Aorta (tissue), 5 donors: ENCODE data around the gene PHC2. TPM values are rescaled to one million over a fixed set of nuclear protein-coding genes. Genes with fewer than 3 reads are reported as not detected.

Experiments used
- ATAC-seq: fragments of 200-7000 bp; cut with Tn5 transposase; one replicate; pipeline ENCODE4 v1.9.1; 2022; ENCODE audit warnings: moderate library complexity; ENCODE audit not compliant: low FRiP score
- DNase-seq, 2 donors: peaks; one replicate each; pipeline ENCODE4 v3.0.0-alpha.2; 2020
- H3K27ac ChIP-seq, 2 donors: one replicate each; pipeline ENCODE4 v1.5.1; 2013; ENCODE audit warnings: low read length in 2 of 2, mild to moderate bottlenecking in 2 of 2, moderate library complexity in 2 of 2, control low read depth in 1 of 2, inconsistent platforms in 1 of 2, low read depth in 1 of 2
- H3K27me3 ChIP-seq, 2 donors: one replicate each; pipeline ENCODE4 v1.6.1; 2013; ENCODE audit warnings: control low read depth in 1 of 2, low read length in 1 of 2, mild to moderate bottlenecking in 1 of 2, moderate library complexity in 1 of 2; ENCODE audit not compliant: insufficient read depth in 2 of 2, control insufficient read depth in 1 of 2
- H3K36me3 ChIP-seq, 2 donors: one replicate each; pipeline ENCODE4 v1.6.1; 2013; ENCODE audit warnings: control low read depth in 1 of 2, low read length in 1 of 2, mild to moderate bottlenecking in 1 of 2; ENCODE audit not compliant: insufficient read depth in 2 of 2, control insufficient read depth in 1 of 2
- H3K4me1 ChIP-seq, 2 donors: one replicate each; pipeline ENCODE4 v1.6.1; 2013; ENCODE audit warnings: low read length in 2 of 2, control low read depth in 1 of 2, mild to moderate bottlenecking in 1 of 2, moderate library complexity in 1 of 2; ENCODE audit not compliant: insufficient read depth in 2 of 2, control insufficient read depth in 1 of 2
- H3K4me3 ChIP-seq, 2 donors: one replicate each; pipeline ENCODE4 v1.5.1; 2013; ENCODE audit warnings: low read length in 2 of 2, control low read depth in 1 of 2, mild to moderate bottlenecking in 1 of 2
- H3K9me3 ChIP-seq: one replicate; pipeline ENCODE4 v1.6.1; 2013; ENCODE audit warnings: mild to moderate bottlenecking, low read length; ENCODE audit not compliant: control insufficient read depth
- WGBS, 2 donors: extraction: QIAGEN DNeasy Blood & Tissue Kit; methylation state at CpG; one replicate each; pipeline ENCODE4 v1.1.7; 2013; 5-methylcytosine and 5-hydroxymethylcytosine counted together
- intact Hi-C, 2 donors: fragments of 100-400 bp; cut with DNase I; formaldehyde crosslinking; loops; one replicate each; pipeline versions ENCODE4 v1.14.2 to v1.15.0; 2022
- polyA plus RNA-seq, 2 donors: library from polyadenylated mRNA; stranded (reverse); fragments of 200-250 nt; gene quantifications; one replicate each; pipeline ENCODE4 v1.2.3, GENCODE V29; 2013
- total RNA-seq, 2 donors: library from RNA; stranded (reverse); fragmentation: NEBNext Ultra II Directional; extraction: Animal tissue kit (Norgen Biotek cat#: 25700); gene quantifications; one replicate each; pipeline ENCODE4 v1.2.1, GENCODE V29; 2021
- donor health status: healthy with polysubstance abuse.
- donor health status: Bipolar disorder and iron deficiency.
- donor health status: DM: no; HTN: no; CAD: no.
- donor health status: DM: no; HTN: no; CAD: no.
- donor health status: DM: yes; HTN: yes; CAD: no.

The PHC2 gene
- total and polyA plus RNA-seq, 4 donors, result 82.4 to 156 (median 107) TPM

DNA sequence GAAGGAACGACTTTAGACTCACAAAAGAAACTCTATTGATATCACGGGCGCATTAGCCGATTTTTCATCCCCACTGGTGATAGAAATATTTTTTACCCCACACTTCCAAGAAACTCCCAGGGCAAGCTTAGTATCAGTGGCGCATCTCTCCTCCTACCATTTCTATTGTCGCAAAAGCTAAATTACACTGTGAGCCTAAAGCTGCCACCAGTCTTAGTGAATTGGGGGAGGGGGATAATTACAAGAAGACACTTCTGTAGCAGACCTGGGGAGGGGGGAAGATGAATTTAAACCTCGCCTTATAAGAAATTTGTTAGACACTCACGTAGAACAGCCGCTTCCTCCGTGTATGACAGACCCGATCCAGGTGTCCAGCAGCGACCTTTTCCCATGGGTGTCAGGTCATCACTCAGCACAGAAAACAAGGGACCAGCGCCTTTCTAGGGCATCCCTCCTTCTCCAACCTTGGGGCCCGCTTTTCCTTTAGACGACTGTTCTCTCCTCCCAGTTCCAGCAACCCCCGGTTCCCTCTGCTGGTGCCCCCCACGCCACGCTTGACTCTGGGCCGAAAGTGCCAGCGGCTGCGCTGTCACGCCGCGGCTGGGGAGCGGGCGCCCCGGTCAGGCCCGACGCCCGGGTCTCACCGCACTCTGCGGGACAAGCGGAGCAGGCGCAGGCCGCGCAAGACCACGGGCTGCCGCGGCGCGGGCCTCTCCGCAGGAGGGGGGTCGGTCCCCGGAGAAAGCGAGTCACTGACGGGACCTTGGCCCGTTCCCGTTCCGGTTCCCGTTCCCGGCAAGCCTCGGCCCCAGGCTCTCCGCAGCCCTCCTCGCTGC lies 821 bp downstream of the PHC2 start:
- H3K4me3 ChIP-seq, result peak overlapping the region; percentile 74 to 77
- ATAC-seq (peak; percentile 34), DNase-seq (peak; percentile 61 to 84)
- intact Hi-C loops, result no loop called here
- H3K9me3 ChIP-seq, result no peaks in the 10 kb centered on the region
- peaks cover 0 to 2% of the 10 kb centered on the region in 2 donors for H3K36me3 ChIP-seq
- no peaks in the 10 kb centered on the region for H3K27me3 ChIP-seq
- no peak overlapping the region for H3K27ac ChIP-seq
- H3K4me1 ChIP-seq, result peaks cover 0 to 7% of the 10 kb centered on the region in 2 donors
- 11 to 14% methylated on average over 45 to 54 of the region's 54 CpGs for WGBS, 2 donors

DNA sequence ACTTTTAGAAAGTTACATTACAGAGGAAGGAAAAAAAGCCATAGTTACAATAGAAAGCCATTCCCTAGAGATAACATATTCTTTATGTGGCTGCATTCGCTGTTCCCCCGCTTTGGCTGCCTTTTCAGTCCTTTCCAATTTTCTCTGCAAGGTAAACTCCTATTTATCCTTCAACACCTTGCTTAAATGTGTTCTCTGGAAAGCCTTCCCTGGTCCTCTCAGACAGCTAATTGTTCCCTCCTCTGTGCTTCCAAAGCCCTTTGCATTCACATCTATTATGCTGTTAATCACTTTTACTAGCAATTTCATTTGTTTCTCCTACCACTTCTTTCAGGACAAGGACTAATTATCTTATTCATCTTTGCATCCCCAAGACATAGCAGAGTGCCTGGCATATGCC lies 1.6 kb downstream of the PHC2 start:
- no peaks in the 10 kb centered on the region for H3K9me3 ChIP-seq
- peaks cover 0 to 2% of the 10 kb centered on the region in 2 donors for H3K36me3 ChIP-seq
- DNase-seq, result no peak
- intact Hi-C loops, result no loop called here
- no peaks in the 10 kb centered on the region for H3K27me3 ChIP-seq
- H3K27ac ChIP-seq, result no peak overlapping the region
- WGBS, 2 donors, result 96 to 100% methylated on average over 2 of the region's 2 CpGs
- no peak for ATAC-seq
- H3K4me1 ChIP-seq, result peaks cover 0 to 7% of the 10 kb centered on the region in 2 donors
- no peak overlapping the region for H3K4me3 ChIP-seq

DNA sequence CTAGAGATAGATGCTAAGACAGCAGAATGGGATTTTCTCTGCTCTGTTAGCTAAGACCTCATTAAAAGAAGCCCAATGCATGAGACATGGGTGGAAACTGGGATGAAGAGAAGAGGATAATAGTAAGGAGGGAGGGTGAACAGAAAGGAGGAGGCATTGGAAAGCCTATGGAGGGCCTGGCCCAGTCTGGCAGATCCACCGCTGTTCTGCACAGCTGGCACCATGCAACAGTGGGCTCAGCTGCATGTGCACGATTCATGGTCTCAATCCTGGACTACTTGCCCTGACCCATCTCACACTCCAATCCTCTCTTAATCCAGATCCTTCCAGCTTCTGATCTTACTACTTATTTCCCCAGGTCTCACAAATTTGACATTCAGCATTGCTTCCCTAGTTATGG lies 2.2 kb downstream of the PHC2 start:
- Histone ChIP-seq H3K27ac (no peak overlapping the region), H3K4me3 (no peak overlapping the region), H3K36me3 (peaks cover 0 to 2% of the 10 kb centered on the region in 2 donors), H3K9me3 (no peaks in the 10 kb centered on the region), H3K27me3 (no peaks in the 10 kb centered on the region), H3K4me1 (peaks cover 0 to 7% of the 10 kb centered on the region in 2 donors)
- 91 to 95% methylated on average over 2 of the region's 2 CpGs for WGBS, 2 donors
- intact Hi-C loops, result no loop called here
- DNase-seq (no peak), ATAC-seq (no peak)

DNA sequence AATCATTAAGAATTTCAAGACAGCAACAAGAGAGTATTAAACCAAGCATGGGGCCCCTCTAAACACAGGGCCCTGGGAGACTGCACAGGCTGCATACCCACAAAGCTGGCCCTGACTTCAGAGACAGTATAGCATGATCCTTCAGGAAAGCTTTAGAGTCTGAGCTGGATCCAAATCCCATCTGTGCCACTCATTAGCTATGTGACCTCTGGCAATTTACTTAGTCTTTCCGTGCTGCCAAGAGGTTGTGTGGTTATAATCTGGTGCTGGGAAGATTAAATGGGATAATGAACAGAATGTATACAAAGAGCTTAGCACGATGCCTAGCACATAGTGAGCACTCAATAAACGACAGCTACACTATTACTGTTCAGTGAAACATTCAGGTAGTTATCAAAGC lies 4.0 kb downstream of the PHC2 start:
- 83 to 91% methylated on average over 3 of the region's 3 CpGs for WGBS, 2 donors
- Histone ChIP-seq H3K4me3 (no peak overlapping the region), H3K27me3 (no peaks in the 10 kb centered on the region), H3K4me1 (peaks cover 0 to 7% of the 10 kb centered on the region in 2 donors), H3K36me3 (peaks cover 0 to 2% of the 10 kb centered on the region in 2 donors), H3K27ac (no peak overlapping the region), H3K9me3 (no peaks in the 10 kb centered on the region)
- intact Hi-C loops, result no loop called here
- ATAC-seq (no peak), DNase-seq (no peak)

DNA sequence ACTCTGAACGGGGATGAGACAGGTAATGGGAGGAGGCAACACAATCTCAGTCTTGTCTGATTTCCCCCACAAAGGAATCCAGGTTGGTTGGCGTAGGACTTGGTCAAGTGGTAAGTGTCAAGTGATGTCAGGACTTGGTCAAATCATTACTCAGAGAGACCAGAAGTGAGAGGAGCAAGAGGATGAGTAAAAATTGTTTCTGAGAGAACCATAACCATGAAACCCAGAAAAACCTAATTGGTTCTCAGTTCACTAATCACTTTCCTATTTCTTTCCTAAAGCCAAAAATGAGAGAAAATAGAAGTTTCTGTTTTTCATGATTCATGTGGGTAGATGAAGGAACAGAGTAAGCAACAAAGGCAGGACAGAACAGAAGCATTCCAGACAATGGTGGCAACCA lies 5.0 kb downstream of the PHC2 start:
- H3K4me1 ChIP-seq, result peaks cover 0 to 7% of the 10 kb centered on the region in 2 donors
- WGBS, 2 donors, result 94 to 100% methylated on average over 2 of the region's 2 CpGs
- no peak for ATAC-seq
- peaks cover 0 to 2% of the 10 kb centered on the region in 2 donors for H3K36me3 ChIP-seq
- intact Hi-C loops, result no loop called here
- H3K9me3 ChIP-seq, result no peaks in the 10 kb centered on the region
- H3K4me3 ChIP-seq, result no peak overlapping the region
- no peak overlapping the region for H3K27ac ChIP-seq
- H3K27me3 ChIP-seq, result no peaks in the 10 kb centered on the region
- DNase-seq, result no peak

- H3K27me3 ChIP-seq, result no peaks in the 10 kb centered on the region
- WGBS, 2 donors, result 41 to 47% methylated on average over 2 of the region's 2 CpGs
- intact Hi-C loops, result no loop called here
- H3K36me3 ChIP-seq, result peaks cover 0 to 2% of the 10 kb centered on the region in 2 donors
- H3K4me1 ChIP-seq, result peaks cover 0 to 4% of the 10 kb centered on the region in 2 donors
- DNase-seq (no peak), ATAC-seq (no peak)
- H3K9me3 ChIP-seq, result no peaks in the 10 kb centered on the region
- H3K27ac ChIP-seq, result no peak overlapping the region
- no peak overlapping the region for H3K4me3 ChIP-seq
Observed at GRCh38 chr1:33424610-33425009, 6.3 kb downstream of the PHC2 start.

DNA sequence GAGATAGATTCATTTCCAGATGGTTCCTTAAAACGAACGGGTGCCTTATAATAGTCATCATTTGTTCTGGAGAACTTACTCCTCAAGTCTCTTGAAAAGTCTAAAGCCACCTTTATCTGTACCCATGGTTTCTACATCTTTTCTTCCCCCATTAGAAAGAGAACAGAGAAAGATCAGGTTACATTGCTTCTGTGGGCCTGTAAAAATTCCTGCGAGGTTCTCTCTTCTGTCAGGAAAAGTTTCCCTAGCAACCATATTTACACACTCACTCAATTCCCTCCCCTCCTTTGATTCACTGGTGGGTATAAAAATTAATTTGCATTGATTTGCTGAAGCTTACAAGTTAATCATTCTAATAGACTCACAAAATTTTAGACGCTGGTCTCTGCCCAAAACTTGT lies 6.7 kb downstream of the PHC2 start:
- H3K36me3 ChIP-seq, result peaks cover 0 to 2% of the 10 kb centered on the region in 2 donors
- no peak for DNase-seq
- H3K9me3 ChIP-seq, result no peaks in the 10 kb centered on the region
- 85 to 87% methylated on average over 4 of the region's 4 CpGs for WGBS, 2 donors
- no peaks in the 10 kb centered on the region for H3K4me1 ChIP-seq
- no peaks in the 10 kb centered on the region for H3K27me3 ChIP-seq
- no peak overlapping the region for H3K4me3 ChIP-seq
- H3K27ac ChIP-seq, result no peak overlapping the region
- no peak for ATAC-seq
- intact Hi-C loops, result no loop called here

DNA sequence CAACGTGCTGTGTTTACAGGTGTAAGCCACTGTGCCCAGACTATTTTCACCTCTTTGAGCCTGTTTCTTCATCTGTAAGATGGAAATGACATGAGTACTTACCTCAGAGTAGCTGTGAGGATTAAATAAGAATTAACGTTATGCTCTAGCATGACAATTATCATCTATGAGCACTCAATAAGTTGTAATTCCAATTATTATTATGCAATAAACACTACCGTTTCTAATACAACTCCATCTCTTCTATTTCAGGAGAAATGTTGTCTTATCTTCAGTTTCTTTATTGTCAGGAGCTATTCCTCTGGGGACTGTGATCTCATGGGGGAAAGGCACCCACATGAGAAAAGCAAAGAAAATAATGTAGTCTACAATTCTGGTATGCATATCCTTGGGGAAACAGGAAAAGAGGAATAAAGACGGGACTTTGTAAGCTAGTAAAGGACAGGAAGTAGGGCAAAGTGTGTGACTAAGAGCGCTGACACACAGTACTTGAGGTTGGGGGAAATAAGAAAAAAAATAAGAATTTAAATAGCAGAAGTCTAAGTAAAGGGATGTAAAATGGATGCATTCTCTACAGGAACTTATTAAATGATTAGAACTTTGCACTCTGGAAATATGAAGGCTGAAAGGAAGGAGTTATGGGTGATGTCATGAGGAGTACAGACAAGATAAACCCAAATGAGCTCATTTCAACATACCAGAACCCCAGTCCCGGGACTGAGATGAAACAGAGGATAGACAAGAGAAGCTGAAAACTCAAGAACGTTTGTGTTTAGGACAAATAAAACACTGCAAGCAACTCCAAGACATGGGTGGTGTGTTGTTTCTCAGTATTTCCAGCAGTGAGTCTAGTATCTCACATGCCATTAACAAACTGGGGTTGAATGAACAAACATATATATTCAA lies 9.8 kb downstream of the PHC2 start:
- H3K4me1 ChIP-seq, result no peaks in the 10 kb centered on the region
- no peaks in the 10 kb centered on the region for H3K27me3 ChIP-seq
- intact Hi-C loops, result no loop called here
- DNase-seq, result no peak
- no peak for ATAC-seq
- 69 to 71% methylated on average over 7 of the region's 7 CpGs for WGBS, 2 donors
- peaks cover 0 to 2% of the 10 kb centered on the region in 2 donors for H3K36me3 ChIP-seq
- no peaks in the 10 kb centered on the region for H3K9me3 ChIP-seq
- H3K27ac ChIP-seq, result no peak overlapping the region
- H3K4me3 ChIP-seq, result no peak overlapping the region
